Keratinocyte (primary cell): ENCODE results near the gene PPP1R12C.

ENCODE experiments used
- EZH2 ChIP-seq: IDR thresholded peaks from one replicate; pipeline ENCODE4 v1.6.1; 2012; ENCODE audit warnings: inconsistent platforms, mild to moderate bottlenecking, low read length, moderate library complexity
- TF ChIP-seq, protein P1 (sequence below), 3 experiments: IDR thresholded peaks in 1 of 3; conservative IDR thresholded peaks in 1 of 3; optimal IDR thresholded peaks in 1 of 3; 2 replicates in 2 of 3; 3 replicates in 1 of 3; pipeline versions ENCODE3 to v1.5.1; 2011; ENCODE audit warnings: low read length in 3 of 3, mild to moderate bottlenecking in 3 of 3, moderate library complexity in 2 of 3, control low read depth in 1 of 3, inconsistent platforms in 1 of 3; ENCODE audit not compliant: insufficient read depth in 2 of 3; ENCODE audit errors: extremely low read depth in 1 of 3

DNA sequence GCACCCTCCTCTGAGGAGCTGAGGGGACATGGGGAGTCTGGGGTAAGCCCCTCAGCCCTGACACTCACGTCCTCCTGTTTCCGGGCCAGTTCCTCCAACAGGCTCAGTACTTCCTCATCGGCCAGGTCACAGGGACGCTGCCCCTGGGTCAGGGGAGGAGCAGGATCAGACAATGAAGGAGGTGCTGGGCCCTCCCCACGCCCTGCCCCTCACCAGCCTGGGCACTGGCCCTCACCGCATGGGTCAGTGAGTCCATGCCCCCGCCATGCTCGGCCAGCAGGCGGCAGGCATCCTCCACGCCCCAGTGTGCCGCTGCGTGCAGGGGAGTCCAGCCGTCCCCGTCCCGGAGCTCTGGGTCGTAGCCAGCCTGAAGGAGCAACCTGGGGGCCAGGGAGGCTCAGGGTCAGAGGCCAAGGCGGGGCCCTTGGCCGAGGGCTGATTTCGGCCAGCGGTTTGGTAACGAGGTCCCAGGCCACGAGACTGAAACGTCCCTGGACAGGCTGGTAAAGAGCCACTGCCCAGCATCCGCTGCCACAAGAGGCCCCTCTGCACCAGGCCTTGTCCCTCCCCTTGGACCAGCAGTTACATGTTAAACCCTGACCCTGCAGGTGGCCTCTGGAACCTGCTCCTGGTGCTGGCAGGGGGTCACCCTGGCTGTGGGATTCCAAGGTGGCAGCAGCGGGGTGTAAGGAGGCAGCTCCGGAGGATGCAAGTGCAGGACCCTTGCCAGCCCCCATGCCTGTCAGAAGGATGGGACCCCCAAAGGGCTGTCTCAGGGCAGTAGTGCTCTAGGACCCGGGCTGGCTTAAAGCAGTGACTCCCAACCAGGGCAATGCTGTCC, 18.5 kb downstream of the PPP1R12C start:
- no peak for TF ChIP-seq EZH2
- TF ChIP-seq, protein P1, sequence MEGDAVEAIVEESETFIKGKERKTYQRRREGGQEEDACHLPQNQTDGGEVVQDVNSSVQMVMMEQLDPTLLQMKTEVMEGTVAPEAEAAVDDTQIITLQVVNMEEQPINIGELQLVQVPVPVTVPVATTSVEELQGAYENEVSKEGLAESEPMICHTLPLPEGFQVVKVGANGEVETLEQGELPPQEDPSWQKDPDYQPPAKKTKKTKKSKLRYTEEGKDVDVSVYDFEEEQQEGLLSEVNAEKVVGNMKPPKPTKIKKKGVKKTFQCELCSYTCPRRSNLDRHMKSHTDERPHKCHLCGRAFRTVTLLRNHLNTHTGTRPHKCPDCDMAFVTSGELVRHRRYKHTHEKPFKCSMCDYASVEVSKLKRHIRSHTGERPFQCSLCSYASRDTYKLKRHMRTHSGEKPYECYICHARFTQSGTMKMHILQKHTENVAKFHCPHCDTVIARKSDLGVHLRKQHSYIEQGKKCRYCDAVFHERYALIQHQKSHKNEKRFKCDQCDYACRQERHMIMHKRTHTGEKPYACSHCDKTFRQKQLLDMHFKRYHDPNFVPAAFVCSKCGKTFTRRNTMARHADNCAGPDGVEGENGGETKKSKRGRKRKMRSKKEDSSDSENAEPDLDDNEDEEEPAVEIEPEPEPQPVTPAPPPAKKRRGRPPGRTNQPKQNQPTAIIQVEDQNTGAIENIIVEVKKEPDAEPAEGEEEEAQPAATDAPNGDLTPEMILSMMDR (optimal IDR thresholded peaks at IDR 0.05 in 1 of 3, IDR thresholded peaks at IDR 0.05 in 1 of 3, conservative IDR thresholded peaks at IDR 0.05 in 1 of 3; ENCODE audit: extremely low read depth in 1 of 3, insufficient read depth in 2 of 3, low read length in 3 of 3) = no peak
